ENCODE measurements around the gene VSTM2L. TPM values are rescaled to one million over a fixed set of nuclear protein-coding genes. Genes with fewer than 3 reads are reported as not detected.

VSTM2L gene
- total RNA-seq, 4 donors from 2014 or later = 7.5 to 11.7 (median 10.1) TPM

- no peaks in the 10 kb centered on the region for H3K27me3 ChIP-seq
- no peak overlapping the region for H3K27ac ChIP-seq (replicated peaks in 1 of 4)
- no peaks in the 10 kb centered on the region for H3K9me3 ChIP-seq
- H3K36me3 ChIP-seq = peaks cover 9 to 22% (median 15%) of the 10 kb centered on the region in 4 donors
- intact Hi-C loops (cut with DNase I) = no loop called here
- TF ChIP-seq EP300 (IDR thresholded peaks at IDR 0.05) (no peak), CTCF (IDR thresholded peaks at IDR 0.05) (no peak), POLR2AphosphoS5 (IDR thresholded peaks at IDR 0.05) (no peak), POLR2A (IDR thresholded peaks at IDR 0.05; ENCODE audit: low read depth) (no peak)
- 81% methylated on average over 18 of the region's 20 CpGs for WGBS
- no peak for DNase-seq (ENCODE audit: extremely low spot score)
- no peak overlapping the region for H3K4me3 ChIP-seq
- peaks cover 5 to 16% (median 7%) of the 10 kb centered on the region in 4 donors for H3K4me1 ChIP-seq
Observed at GRCh38 chr20:37877832-37878772, 24.8 kb upstream of the VSTM2L start.

GRCh38 chr20:37878835-37879599 lies 23.9 kb upstream of the VSTM2L start:
- Histone ChIP-seq H3K27ac (replicated peaks in 1 of 4) (no peak overlapping the region), H3K36me3 (peaks cover 0 to 13% (median 9%) of the 10 kb centered on the region in 4 donors), H3K27me3 (no peaks in the 10 kb centered on the region), H3K9me3 (no peaks in the 10 kb centered on the region), H3K4me1 (peaks cover 5 to 16% (median 7%) of the 10 kb centered on the region in 4 donors), H3K4me3 (no peak overlapping the region)
- DNase-seq (ENCODE audit: extremely low spot score) = no peak
- 85% methylated on average over 12 of the region's 12 CpGs for WGBS
- intact Hi-C loops (cut with DNase I) = no loop called here
- TF ChIP-seq POLR2AphosphoS5 (IDR thresholded peaks at IDR 0.05) = no peak
- no peak for TF ChIP-seq EP300 (IDR thresholded peaks at IDR 0.05)
- TF ChIP-seq POLR2A (IDR thresholded peaks at IDR 0.05; ENCODE audit: low read depth) = no peak
- no peak for TF ChIP-seq CTCF (IDR thresholded peaks at IDR 0.05)

- Histone ChIP-seq H3K4me3 (no peak overlapping the region), H3K36me3 (peaks cover 0 to 5% (median 3%) of the 10 kb centered on the region in 4 donors), H3K27me3 (peaks cover 0 to 4% (median 0%) of the 10 kb centered on the region in 4 donors), H3K27ac (replicated peaks in 1 of 4) (no peak overlapping the region), H3K9me3 (no peaks in the 10 kb centered on the region), H3K4me1 (peaks cover 5 to 16% (median 7%) of the 10 kb centered on the region in 4 donors)
- no peak for TF ChIP-seq EP300 (IDR thresholded peaks at IDR 0.05)
- TF ChIP-seq CTCF (IDR thresholded peaks at IDR 0.05) = no peak
- TF ChIP-seq POLR2AphosphoS5 (IDR thresholded peaks at IDR 0.05) = no peak
- TF ChIP-seq POLR2A (IDR thresholded peaks at IDR 0.05; ENCODE audit: low read depth) = no peak
- intact Hi-C loops (cut with DNase I) = no loop called here
- 90% methylated on average over 1 of the region's 1 CpG for WGBS
- no peak for DNase-seq (ENCODE audit: extremely low spot score)
Observed at GRCh38 chr20:37879843-37880242, 23.1 kb upstream of the VSTM2L start.

GRCh38 chr20:37880726-37881591 lies 22.0 kb upstream of the VSTM2L start:
- intact Hi-C loops (cut with DNase I) = no loop called here
- Histone ChIP-seq H3K27me3 (peaks cover 0 to 4% (median 0%) of the 10 kb centered on the region in 4 donors), H3K4me3 (no peak overlapping the region), H3K27ac (replicated peaks in 1 of 4) (no peak overlapping the region), H3K4me1 (peaks cover 5 to 16% (median 7%) of the 10 kb centered on the region in 4 donors), H3K36me3 (no peaks in the 10 kb centered on the region), H3K9me3 (no peaks in the 10 kb centered on the region)
- no peak for TF ChIP-seq EP300 (IDR thresholded peaks at IDR 0.05)
- no peak for TF ChIP-seq POLR2A (IDR thresholded peaks at IDR 0.05; ENCODE audit: low read depth)
- no peak for TF ChIP-seq CTCF (IDR thresholded peaks at IDR 0.05)
- no peak for TF ChIP-seq POLR2AphosphoS5 (IDR thresholded peaks at IDR 0.05)
- WGBS = 44% methylated on average over 11 of the region's 18 CpGs
- DNase-seq (ENCODE audit: extremely low spot score) = no peak
